HUES48 (cell line): Measurements from ENCODE around the gene PRIM2.
"Not testable (repeated sequence)": the region's sequence is repeated elsewhere in the genome, so short reads cannot be mapped to it uniquely, and the experiment has no call there.

Experiments
- H3K27ac ChIP-seq: one replicate; pipeline ENCODE4 v1.7.0; 2013; ENCODE audit warnings: low read depth, low read length, inconsistent platforms
- H3K27me3 ChIP-seq: 2 replicates; pipeline ENCODE4 v1.6.1; 2013; ENCODE audit warnings: mild to moderate bottlenecking, low read length; ENCODE audit not compliant: control insufficient read depth, insufficient read depth
- H3K36me3 ChIP-seq: 2 replicates; pipeline ENCODE4 v1.6.1; 2013; ENCODE audit warnings: low read length; ENCODE audit not compliant: control insufficient read depth, insufficient read depth
- H3K4me1 ChIP-seq: 2 replicates; pipeline ENCODE4 v1.6.1; 2013; ENCODE audit warnings: mild to moderate bottlenecking, low read length; ENCODE audit not compliant: control insufficient read depth, insufficient read depth
- H3K4me3 ChIP-seq: 2 replicates; pipeline ENCODE4 v1.5.1; 2013; ENCODE audit warnings: mild to moderate bottlenecking, low read depth, low read length
- H3K9ac ChIP-seq: 2 replicates; pipeline ENCODE4 v1.6.1; 2013; ENCODE audit warnings: mild to moderate bottlenecking, low read depth, low read length, moderate library complexity
- H3K9me3 ChIP-seq: 2 replicates; pipeline ENCODE4 v1.6.1; 2013; ENCODE audit warnings: low read length; ENCODE audit not compliant: control insufficient read depth, insufficient read depth

The PRIM2 gene

GRCh38 chr6:57605303-57605702, 287.9 kb downstream of the PRIM2 start:
- not testable (repeated sequence) for H3K27me3 ChIP-seq, H3K9ac ChIP-seq, H3K4me3 ChIP-seq, H3K9me3 ChIP-seq, H3K4me1 ChIP-seq, H3K36me3 ChIP-seq, H3K27ac ChIP-seq

GRCh38 chr6:57606331-57606730, 288.9 kb downstream of the PRIM2 start:
- not testable (repeated sequence) for H3K9ac ChIP-seq, H3K36me3 ChIP-seq, H3K4me1 ChIP-seq, H3K9me3 ChIP-seq, H3K27me3 ChIP-seq, H3K27ac ChIP-seq, H3K4me3 ChIP-seq

GRCh38 chr6:57610612-57611011, 293.2 kb downstream of the PRIM2 start:
- H3K27me3 ChIP-seq, H3K9me3 ChIP-seq, H3K36me3 ChIP-seq, H3K27ac ChIP-seq, H3K4me3 ChIP-seq, H3K9ac ChIP-seq, H3K4me1 ChIP-seq: not testable (repeated sequence)

GRCh38 chr6:57618959-57619358, 301.5 kb downstream of the PRIM2 start:
- H3K36me3 ChIP-seq, H3K4me3 ChIP-seq, H3K27ac ChIP-seq, H3K4me1 ChIP-seq, H3K9me3 ChIP-seq, H3K9ac ChIP-seq, H3K27me3 ChIP-seq: not testable (repeated sequence)

GRCh38 chr6:57631773-57632172, 314.3 kb downstream of the PRIM2 start:
- not testable (repeated sequence) for H3K36me3 ChIP-seq, H3K9me3 ChIP-seq, H3K4me1 ChIP-seq, H3K27ac ChIP-seq, H3K9ac ChIP-seq, H3K27me3 ChIP-seq, H3K4me3 ChIP-seq

GRCh38 chr6:57658526-57658925, 341.1 kb downstream of the PRIM2 start:
- H3K9ac ChIP-seq, H3K4me1 ChIP-seq, H3K4me3 ChIP-seq, H3K27me3 ChIP-seq, H3K9me3 ChIP-seq, H3K36me3 ChIP-seq, H3K27ac ChIP-seq: not testable (repeated sequence)

GRCh38 chr6:57659794-57660193, 342.4 kb downstream of the PRIM2 start:
- H3K36me3 ChIP-seq, H3K4me3 ChIP-seq, H3K27me3 ChIP-seq, H3K4me1 ChIP-seq, H3K9me3 ChIP-seq, H3K9ac ChIP-seq, H3K27ac ChIP-seq: not testable (repeated sequence)

- H3K36me3 ChIP-seq, H3K4me1 ChIP-seq, H3K27me3 ChIP-seq, H3K27ac ChIP-seq, H3K9me3 ChIP-seq, H3K4me3 ChIP-seq, H3K9ac ChIP-seq: not testable (repeated sequence)
These were observed 343.5 kb downstream of the PRIM2 start for GRCh38 chr6:57660940-57661339.

GRCh38 chr6:57668108-57668507, 350.7 kb downstream of the PRIM2 start:
- not testable (repeated sequence) for H3K36me3 ChIP-seq, H3K4me3 ChIP-seq, H3K27ac ChIP-seq, H3K9me3 ChIP-seq, H3K27me3 ChIP-seq, H3K9ac ChIP-seq
- H3K4me1 ChIP-seq: peaks cover 15% of the 10 kb centered on the region; the same call in 1 of the 2 replicates

GRCh38 chr6:57671237-57671636, 353.8 kb downstream of the PRIM2 start:
- Histone ChIP-seq H3K4me1 (peaks cover 15% of the 10 kb centered on the region; the same call in 1 of the 2 replicates), H3K27ac (peak overlapping the region; percentile 63)
- not testable (repeated sequence) for H3K9ac ChIP-seq, H3K27me3 ChIP-seq, H3K36me3 ChIP-seq, H3K4me3 ChIP-seq, H3K9me3 ChIP-seq

- not testable (repeated sequence) for H3K36me3 ChIP-seq, H3K4me3 ChIP-seq, H3K27me3 ChIP-seq, H3K27ac ChIP-seq, H3K9me3 ChIP-seq, H3K9ac ChIP-seq
- H3K4me1 ChIP-seq: peaks cover 15% of the 10 kb centered on the region; the same call in 1 of the 2 replicates
These were observed 354.7 kb downstream of the PRIM2 start for GRCh38 chr6:57671937-57672627.

- H3K9ac ChIP-seq, H3K27me3 ChIP-seq, H3K36me3 ChIP-seq, H3K9me3 ChIP-seq, H3K4me3 ChIP-seq, H3K27ac ChIP-seq: not testable (repeated sequence)
- H3K4me1 ChIP-seq: peaks cover 15% of the 10 kb centered on the region; the same call in 1 of the 2 replicates
These were observed 355.9 kb downstream of the PRIM2 start for GRCh38 chr6:57673281-57673680.
